GM19193 (cell line): ENCODE data around the gene SLCO4A1.
A peak's percentile ranks its signal among the peaks of the same experiment; 100 is the strongest.

ENCODE experiments used
- POLR2A ChIP-seq: IDR thresholded peaks from 4 replicates; pipeline ENCODE4 v1.6.1; 2011; ENCODE audit not compliant: insufficient read depth, insufficient read length; ENCODE audit errors: extremely low read depth

Gene SLCO4A1

GRCh38 chr20:62637110-62637509, 5.2 kb upstream of the SLCO4A1 start:
- no peak for TF ChIP-seq POLR2A

- TF ChIP-seq POLR2A, result no peak
These were observed 4.7 kb upstream of the SLCO4A1 start for GRCh38 chr20:62637521-62638054.

- TF ChIP-seq POLR2A, result no peak
These were observed 4.2 kb upstream of the SLCO4A1 start for GRCh38 chr20:62638055-62638570.

GRCh38 chr20:62638679-62639406, 3.5 kb upstream of the SLCO4A1 start:
- TF ChIP-seq POLR2A, result no peak

- TF ChIP-seq POLR2A, result no peak
These were observed 2.5 kb upstream of the SLCO4A1 start for GRCh38 chr20:62639765-62640164.

- no peak for TF ChIP-seq POLR2A
These were observed 1.4 kb upstream of the SLCO4A1 start for GRCh38 chr20:62640870-62641269.

- TF ChIP-seq POLR2A, result no peak
These were observed 817 bp upstream of the SLCO4A1 start for GRCh38 chr20:62641321-62642050.

GRCh38 chr20:62642666-62643520, 590 bp downstream of the SLCO4A1 start:
- TF ChIP-seq POLR2A, result no peak

GRCh38 chr20:62643521-62644043, 1.3 kb downstream of the SLCO4A1 start:
- TF ChIP-seq POLR2A, result no peak

GRCh38 chr20:62644044-62644795, 1.9 kb downstream of the SLCO4A1 start:
- TF ChIP-seq POLR2A, result no peak

- no peak for TF ChIP-seq POLR2A
These were observed 2.6 kb downstream of the SLCO4A1 start for GRCh38 chr20:62644802-62645496.

- TF ChIP-seq POLR2A, result no peak
These were observed 3.3 kb downstream of the SLCO4A1 start for GRCh38 chr20:62645613-62646012.

GRCh38 chr20:62646851-62647520, 4.7 kb downstream of the SLCO4A1 start:
- TF ChIP-seq POLR2A, result peak; percentile 7
